ENCODE measurements around the gene EFCAB12.
A peak's percentile ranks its signal among the peaks of the same experiment; 100 is the strongest.
"Not testable (repeated sequence)": the region's sequence is repeated elsewhere in the genome, so short reads cannot be mapped to it uniquely, and the experiment has no call there.

EFCAB12 gene

DNA sequence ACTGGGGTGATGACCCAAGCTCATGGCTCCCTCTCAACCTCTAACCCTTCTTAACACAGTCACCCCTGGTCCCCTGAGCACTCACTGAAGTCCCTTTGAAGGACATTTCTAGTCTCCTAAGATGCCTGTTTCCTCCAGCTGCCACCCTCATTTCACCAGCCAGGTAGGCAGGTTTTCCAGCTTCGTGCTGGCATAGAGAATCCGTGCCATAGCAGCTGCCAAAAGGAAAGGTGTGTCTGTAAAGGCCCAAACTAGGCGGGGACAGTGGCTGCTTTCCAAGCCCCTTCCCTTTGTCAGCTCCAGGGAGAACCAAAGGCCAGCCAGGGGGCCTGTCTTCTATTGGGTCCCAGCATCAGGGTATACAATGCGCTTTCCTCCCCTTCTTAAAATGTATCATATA lies 36.9 kb downstream of the EFCAB12 start:
- not testable (repeated sequence) for DNase-seq

DNA sequence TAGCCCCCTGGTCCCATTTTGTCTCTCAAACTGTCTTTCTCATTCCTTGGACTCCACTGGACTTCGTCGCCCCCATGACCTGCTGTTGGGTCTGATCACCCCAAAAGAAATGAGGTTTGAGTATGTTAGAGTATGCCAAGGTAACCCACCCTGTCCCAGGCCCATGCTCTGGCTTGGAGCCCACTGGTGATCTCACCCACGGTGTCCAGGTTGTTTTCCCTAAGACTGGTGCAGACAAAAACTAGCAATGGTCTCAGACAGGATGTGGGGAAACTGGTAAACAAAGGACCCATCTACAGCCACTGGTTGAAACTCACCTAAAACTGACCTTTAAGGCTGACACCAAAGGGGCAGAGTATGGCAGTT lies 38.9 kb downstream of the EFCAB12 start:
- no peak for DNase-seq

DNA sequence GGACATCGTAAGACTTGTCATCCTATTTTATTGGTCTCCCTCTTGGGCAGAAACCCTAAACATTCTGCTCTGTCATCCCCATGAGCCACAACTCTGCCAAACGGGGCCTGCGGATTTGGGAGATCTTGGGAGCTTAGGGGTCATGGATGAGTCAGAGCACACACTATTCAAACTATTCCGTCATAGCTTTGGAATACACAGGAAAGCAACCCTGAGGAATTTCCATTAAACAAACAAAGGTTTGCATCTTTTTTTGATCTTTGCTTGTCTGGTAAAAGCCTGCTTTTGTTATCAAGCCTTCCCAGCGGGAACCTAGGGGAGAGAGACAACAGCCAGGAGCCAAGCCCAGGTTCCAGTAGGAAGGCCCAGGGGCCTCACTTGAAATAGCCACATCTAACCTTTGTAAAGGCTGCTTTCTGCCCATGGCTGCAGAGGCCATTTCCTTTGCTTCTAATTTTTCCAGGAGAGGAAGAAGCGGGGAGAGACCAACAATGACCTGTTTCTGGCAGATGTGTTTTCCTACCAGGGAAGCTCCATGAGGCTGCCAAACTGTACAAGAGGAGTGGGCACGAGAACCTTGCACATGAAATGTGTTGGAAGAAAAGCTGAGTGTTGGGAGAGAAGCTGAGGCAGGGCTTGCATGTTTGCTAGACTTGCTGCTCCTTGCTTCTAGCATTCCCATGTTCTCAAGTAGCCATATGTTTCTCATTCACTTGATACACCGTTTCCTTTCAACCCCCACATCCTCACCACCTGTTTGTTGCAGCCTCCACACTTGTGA lies 39.5 kb downstream of the EFCAB12 start:
- not testable (repeated sequence) for DNase-seq

DNA sequence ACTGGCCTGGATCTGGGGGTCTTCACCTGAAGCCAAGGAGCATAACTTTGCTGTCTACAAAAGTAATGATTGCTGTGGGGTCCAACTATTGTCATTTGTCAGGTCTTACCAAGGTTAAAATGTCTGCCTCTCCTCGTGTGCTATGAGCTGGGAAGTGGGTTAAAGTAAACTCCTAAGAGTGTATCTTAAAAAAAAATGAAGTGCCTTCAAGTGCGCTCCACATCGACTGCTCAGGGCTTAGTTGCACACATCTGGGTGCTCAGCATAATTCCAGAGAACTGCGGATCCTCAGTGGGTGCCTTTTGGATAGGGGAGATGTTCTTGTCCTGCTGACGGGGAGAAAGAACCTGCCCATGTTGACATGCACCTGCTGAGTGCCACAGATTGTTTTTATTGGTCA lies 40.9 kb downstream of the EFCAB12 start:
- DNase-seq = no peak

GRCh38 chr3:129386984-129387383 lies 41.5 kb downstream of the EFCAB12 start:
- DNase-seq = no peak

DNA sequence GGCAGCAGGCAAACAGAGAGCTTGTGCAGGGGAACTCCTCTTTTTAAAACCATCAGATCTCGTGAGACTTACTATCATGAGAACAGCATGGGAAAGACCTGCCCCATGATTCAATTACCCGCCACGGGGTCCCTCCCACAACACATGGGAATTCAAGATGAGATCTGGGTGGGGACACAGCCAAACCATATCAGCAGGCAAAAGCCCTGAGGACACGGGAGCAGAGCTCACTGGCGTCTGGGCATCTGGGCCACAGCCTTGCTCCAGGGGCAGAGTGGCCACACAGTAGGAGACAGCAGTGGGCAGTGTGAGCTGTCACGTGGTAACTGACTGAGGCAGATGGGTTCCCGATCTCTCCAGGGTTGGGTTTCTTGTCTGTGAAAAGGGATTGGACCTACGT lies 42.9 kb downstream of the EFCAB12 start:
- not testable (repeated sequence) for DNase-seq

- no peak for DNase-seq
These were observed 43.7 kb downstream of the EFCAB12 start for GRCh38 chr3:129384594-129385323.

GRCh38 chr3:129384103-129384502 lies 44.3 kb downstream of the EFCAB12 start:
- not testable (repeated sequence) for DNase-seq

DNA sequence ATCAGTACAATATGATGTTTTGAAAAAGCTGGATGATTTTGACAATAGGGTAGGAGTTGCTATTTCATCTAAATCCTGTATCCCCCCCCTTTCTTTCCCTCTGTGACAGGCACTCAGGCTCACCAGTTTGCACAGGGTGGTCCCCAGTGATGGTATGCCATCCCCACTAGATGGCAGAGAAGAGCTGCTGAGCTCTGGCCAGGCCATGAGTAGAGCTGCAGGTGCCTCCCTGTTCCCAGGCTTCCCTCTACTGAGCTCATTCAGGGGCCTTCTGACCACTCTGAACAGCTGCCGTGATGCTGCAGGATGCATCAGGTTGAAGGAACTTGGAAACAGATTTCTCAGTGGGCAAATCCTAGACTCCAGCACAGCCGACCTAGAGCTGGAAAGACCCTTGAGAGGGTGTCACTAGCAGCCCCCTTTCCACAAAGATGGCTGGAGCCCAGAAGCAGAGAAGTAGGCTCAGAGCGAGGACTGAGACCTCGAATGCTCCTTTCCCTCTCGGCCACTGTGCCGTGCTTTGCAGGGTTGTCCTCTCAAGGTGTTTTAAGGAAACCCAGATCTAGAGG lies 45.1 kb downstream of the EFCAB12 start:
- peak; percentile 68 for DNase-seq

DNA sequence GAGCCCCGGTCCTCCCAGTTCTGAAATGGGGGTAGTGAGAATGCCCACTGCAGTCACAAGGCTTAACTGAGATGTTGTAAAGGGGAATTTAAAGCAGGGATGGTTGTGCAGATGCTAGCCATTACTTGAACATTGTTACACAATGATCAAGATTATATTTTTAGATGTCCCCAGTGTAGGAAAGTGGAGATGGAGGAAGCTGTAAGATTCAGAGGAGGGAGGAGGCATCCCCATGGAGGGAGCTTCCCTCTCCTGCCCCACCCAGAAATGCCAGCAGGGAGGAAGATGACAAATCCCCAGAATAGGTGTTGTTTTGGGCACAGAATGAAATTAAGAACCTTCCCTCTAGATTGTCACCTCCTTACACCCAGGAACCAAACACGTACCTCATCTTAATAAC lies 46.1 kb downstream of the EFCAB12 start:
- DNase-seq = no peak

DNA sequence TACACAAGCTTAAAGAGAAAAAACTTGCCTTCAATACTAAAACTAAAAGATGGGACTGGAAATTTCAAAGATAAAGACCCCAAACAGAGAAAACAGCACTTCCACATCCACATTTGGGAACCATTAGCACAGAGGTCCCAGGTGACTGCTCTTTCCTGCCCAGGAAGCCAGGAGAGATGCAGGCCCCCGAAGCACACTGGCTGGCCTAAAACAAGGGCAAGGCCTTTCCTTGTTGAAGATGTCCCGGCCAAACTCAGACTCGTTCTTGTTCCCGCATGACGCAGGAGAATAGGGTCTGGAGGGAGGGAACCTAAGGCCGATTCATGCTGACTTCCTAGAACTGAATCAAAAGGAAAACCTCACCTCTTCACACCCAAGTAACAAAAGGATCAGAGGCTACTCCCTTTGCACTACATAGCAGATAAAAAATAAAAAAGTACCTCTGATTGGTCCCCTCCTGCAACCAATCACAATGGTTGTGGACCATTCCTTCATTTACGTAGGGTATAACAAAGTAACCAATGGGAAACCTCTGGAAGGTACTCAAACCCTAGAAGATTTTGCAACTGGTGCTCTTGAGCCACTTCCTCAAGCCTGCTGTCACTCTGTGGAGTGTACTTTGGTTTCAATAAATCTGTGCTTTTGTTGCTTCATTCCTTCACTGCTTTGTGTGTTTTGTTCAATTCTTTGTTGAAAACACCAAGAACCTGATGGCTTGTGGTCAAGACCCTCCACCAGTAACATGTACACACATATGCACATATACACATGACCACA lies 48.7 kb downstream of the EFCAB12 start:
- no peak for DNase-seq

GRCh38 chr3:129378949-129379348 lies 49.5 kb downstream of the EFCAB12 start:
- no peak for DNase-seq

- DNase-seq = no peak
These were observed 50.8 kb downstream of the EFCAB12 start for GRCh38 chr3:129377615-129378014.

DNA sequence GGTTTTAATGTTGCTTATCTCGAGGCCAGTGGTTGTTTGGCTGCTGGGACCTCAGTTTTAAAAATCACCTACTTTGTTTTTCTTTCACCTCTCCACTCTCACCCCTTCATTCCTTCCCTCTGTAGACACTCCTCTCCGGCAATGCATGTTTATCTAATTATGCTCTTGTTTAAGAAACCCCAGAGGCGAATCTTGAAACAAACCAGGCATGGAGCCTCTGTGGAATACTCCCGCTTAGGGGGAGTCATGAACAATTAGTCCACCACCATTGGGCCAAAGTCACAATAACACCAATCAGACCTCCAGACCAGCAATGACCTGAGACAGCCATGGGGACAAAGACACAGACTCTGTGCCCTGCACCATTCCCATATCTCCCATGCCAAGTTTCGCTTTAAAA lies 53.3 kb downstream of the EFCAB12 start:
- DNase-seq = no peak

GRCh38 chr3:129371041-129371826 lies 57.2 kb downstream of the EFCAB12 start:
- DNase-seq = no peak

DNA sequence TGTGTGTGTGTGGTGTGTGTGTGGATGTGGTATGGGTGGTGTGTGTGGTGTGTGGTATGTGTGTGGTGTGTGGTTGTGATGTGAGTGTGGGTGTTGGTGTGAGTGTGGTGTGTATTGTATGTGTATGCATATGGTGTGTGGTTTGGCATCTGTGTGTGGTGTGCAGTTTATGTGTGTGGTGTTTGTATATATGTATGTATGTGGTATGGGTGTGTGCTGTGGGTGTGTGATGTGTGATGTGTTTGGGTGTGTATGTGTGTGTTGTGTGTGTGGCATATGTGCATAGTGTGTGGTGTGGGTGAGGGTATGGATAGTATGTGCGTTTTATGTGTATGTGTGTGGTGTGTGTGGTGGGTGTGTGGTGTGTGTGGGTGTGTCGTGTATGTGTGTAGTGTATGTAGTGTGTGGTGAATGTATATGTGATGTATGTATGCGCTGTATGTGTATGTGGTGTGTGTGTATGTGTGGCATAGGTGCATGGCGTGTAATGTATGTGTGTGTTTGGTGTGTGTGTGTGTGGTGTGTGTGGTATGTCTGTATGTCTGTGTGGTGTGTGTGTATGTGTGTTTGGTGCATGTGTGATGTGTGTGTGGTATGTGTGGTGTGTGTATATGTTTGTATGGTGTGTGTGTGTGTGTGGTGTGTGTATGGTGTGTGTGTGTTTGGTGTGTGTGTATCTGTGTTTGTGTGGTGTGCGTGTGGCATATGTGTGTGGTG lies 58.0 kb downstream of the EFCAB12 start:
- DNase-seq = no peak

- no peak for DNase-seq
These were observed 58.7 kb downstream of the EFCAB12 start for GRCh38 chr3:129369711-129370110.

DNA sequence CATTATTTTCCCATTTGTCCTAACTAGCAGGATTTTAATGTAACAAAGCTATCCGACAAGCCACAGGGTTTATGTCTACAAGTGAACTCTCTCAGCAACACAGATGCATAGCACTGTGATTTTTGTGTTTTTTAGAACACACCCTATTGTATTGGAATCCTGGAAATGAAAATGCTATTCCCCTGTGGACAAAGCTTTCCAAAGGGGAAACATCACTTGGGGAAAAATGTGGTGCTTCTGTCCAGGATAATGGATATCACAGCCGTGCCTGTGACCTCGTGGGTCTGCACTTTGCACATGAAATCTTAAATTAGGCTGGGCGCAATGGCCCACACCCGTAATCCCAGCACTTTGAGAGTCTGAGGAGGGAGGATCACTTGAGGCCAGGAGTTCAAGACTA lies 60.6 kb downstream of the EFCAB12 start:
- DNase-seq = no peak

GRCh38 chr3:129366312-129366831 lies 62.1 kb downstream of the EFCAB12 start:
- DNase-seq = no peak

DNA sequence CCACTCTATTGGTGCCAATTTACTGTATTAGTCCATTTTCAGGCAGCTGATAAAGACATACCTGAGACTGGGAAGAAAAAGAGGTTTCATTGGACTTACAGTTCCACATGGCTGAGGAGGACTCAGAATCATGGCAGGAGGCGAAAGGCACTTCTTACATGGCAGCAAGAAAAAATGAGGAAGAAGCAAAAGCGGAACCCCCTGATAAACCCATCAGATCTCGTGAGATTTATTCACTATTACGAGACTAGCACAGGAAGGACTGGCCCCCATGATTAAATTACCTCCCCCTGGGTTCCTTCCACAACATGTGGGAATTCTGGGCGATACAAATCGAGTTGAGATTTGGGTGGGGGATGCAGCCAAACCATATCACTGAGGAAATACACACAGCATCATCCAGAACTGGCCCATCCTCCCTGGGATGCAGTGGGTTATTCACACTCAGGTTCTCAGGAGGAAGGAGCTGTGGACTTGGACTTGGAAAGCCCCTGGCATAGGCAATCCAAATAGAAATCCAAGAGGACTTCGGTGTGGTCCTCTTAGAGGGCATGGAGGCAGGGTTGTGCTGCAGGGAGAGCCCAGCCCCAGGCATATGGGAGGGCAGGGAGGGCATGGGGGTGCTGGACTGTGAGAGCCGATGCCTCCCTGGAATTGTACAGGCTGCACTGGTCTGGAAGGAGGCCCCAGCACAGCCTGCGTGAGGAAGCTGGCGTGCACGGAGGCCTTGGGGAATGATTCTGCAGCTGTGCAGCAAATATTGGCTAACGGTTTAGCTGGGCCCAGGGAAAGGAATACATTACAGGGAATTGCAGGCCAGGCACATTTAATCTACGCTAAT lies 62.9 kb downstream of the EFCAB12 start:
- no peak for DNase-seq

GRCh38 chr3:129364811-129365210 lies 63.6 kb downstream of the EFCAB12 start:
- not testable (repeated sequence) for DNase-seq
